Testis (tissue), 3 donors: Measurements from ENCODE around the gene PXMP2. TPM values are rescaled to one million over a fixed set of nuclear protein-coding genes. Genes with fewer than 3 reads are reported as not detected.

Experiments used
- DNase-seq: peaks from one replicate; pipeline ENCODE4 v3.0.0-alpha.2; 2019
- H3K27ac ChIP-seq, 2 donors: fragments of 200-600 bp; sonication (generic); one replicate each; pipeline ENCODE4 v1.5.1; 2019
- H3K27me3 ChIP-seq: fragments of 200-600 bp; sonication (generic); one replicate; pipeline ENCODE4 v1.5.1; 2019
- H3K36me3 ChIP-seq: fragments of 200-600 bp; sonication (generic); one replicate; pipeline ENCODE4 v1.5.1; 2017; ENCODE audit warnings: low read depth; ENCODE audit errors: missing control alignments
- H3K4me1 ChIP-seq: fragments of 200-600 bp; sonication (generic); one replicate; pipeline ENCODE4 v1.5.1; 2019
- H3K4me3 ChIP-seq, 2 donors: fragments of 200-600 bp; sonication (generic); one replicate each; pipeline ENCODE4 v1.5.1; 2017 to 2019
- H3K9me3 ChIP-seq: fragments of 200-600 bp; sonication (generic); one replicate; pipeline ENCODE4 v1.5.1; 2017
- CTCF ChIP-seq, 3 experiments: fragments of 450-650 bp in 2 of 3; fragments of 200-600 bp in 1 of 3; sonication (generic) in 1 of 3; IDR thresholded peaks; one replicate each; pipeline ENCODE4 v1.5.1; 2016 to 2019; ENCODE audit warnings: antibody characterized with exemption in 3 of 3, mild to moderate bottlenecking in 2 of 3, moderate library complexity in 1 of 3
- POLR2A ChIP-seq: fragments of 450-650 bp; IDR thresholded peaks from one replicate; pipeline ENCODE4 v1.6.1; 2017; ENCODE audit warnings: antibody characterized with exemption, mild to moderate bottlenecking, moderate library complexity
- WGBS, 2 donors: methylation state at CpG; one replicate each; pipeline ENCODE4 v1.1.5; 2018; 5-methylcytosine and 5-hydroxymethylcytosine counted together
- intact Hi-C: fragments of 100-400 bp; cut with DNase I; formaldehyde crosslinking; loops from one replicate; pipeline ENCODE4 v1.15.1; 2023; ENCODE audit warnings: low total_unique reads
- polyA plus RNA-seq: library from polyadenylated mRNA; stranded (reverse); fragments of 350-450 nt; fragmentation: Illumina TruSeq; extraction: RNeasy Lipid Tissue Mini Kit (QIAGEN cat#74804); gene quantifications from one replicate; pipeline ENCODE4 v1.2.3, GENCODE V29; 2014; ENCODE audit warnings: low read depth, low replicate concordance; ENCODE audit not compliant: insufficient read depth
- total RNA-seq, 2 donors: library from RNA; depleted of rRNA; stranded (reverse); fragments of >200 nt; gene quantifications; one replicate each; pipeline ENCODE4 v1.2.3, GENCODE V29; 2016

PXMP2 gene
- total and polyA plus RNA-seq, 3 donors from 2014 or later: 13.5 to 26.5 (median 16.0) TPM

GRCh38 chr12:132702640-132703039 is 15.3 kb downstream of the PXMP2 start:
- intact Hi-C loops: no loop called here
- no peaks in the 10 kb centered on the region for H3K27me3 ChIP-seq
- TF ChIP-seq CTCF (IDR thresholded peaks at IDR 0.05): no peak
- H3K27ac ChIP-seq: no peak overlapping the region
- H3K36me3 ChIP-seq: no peaks in the 10 kb centered on the region
- no peak for DNase-seq
- no peaks in the 10 kb centered on the region for H3K4me1 ChIP-seq
- WGBS, 2 donors: 70 to 71% methylated on average over 2 to 4 of the region's 4 CpGs
- H3K9me3 ChIP-seq: no peaks in the 10 kb centered on the region
- no peak overlapping the region for H3K4me3 ChIP-seq

- DNase-seq: no peak
- Histone ChIP-seq H3K36me3 (no peaks in the 10 kb centered on the region), H3K27ac (no peak overlapping the region), H3K4me1 (no peaks in the 10 kb centered on the region), H3K4me3 (no peak overlapping the region), H3K9me3 (no peaks in the 10 kb centered on the region), H3K27me3 (no peaks in the 10 kb centered on the region)
- intact Hi-C loops: no loop called here
- TF ChIP-seq POLR2A (no peak), CTCF (IDR thresholded peaks at IDR 0.05) (no peak)
- WGBS, 2 donors: 92% methylated on average over 9 of the region's 9 CpGs
Observed at GRCh38 chr12:132703641-132704040, 16.3 kb downstream of the PXMP2 start.

GRCh38 chr12:132707241-132707640 is 19.9 kb downstream of the PXMP2 start:
- H3K27me3 ChIP-seq: no peaks in the 10 kb centered on the region
- no peak for TF ChIP-seq POLR2A
- TF ChIP-seq CTCF (IDR thresholded peaks at IDR 0.05): no peak
- H3K27ac ChIP-seq: no peak overlapping the region
- WGBS, 2 donors: 94% methylated on average over 6 of the region's 6 CpGs
- DNase-seq: no peak
- no peaks in the 10 kb centered on the region for H3K36me3 ChIP-seq
- intact Hi-C loops: no loop called here
- H3K4me1 ChIP-seq: peaks cover 13% of the 10 kb centered on the region
- no peaks in the 10 kb centered on the region for H3K9me3 ChIP-seq
- no peak overlapping the region for H3K4me3 ChIP-seq

- Histone ChIP-seq H3K9me3 (no peaks in the 10 kb centered on the region), H3K27me3 (no peaks in the 10 kb centered on the region), H3K4me3 (no peak overlapping the region), H3K4me1 (peaks cover 13% of the 10 kb centered on the region), H3K27ac (no peak overlapping the region), H3K36me3 (no peaks in the 10 kb centered on the region)
- DNase-seq: no peak
- intact Hi-C loops: no loop called here
- 68 to 75% methylated on average over 2 of the region's 2 CpGs for WGBS, 2 donors
- TF ChIP-seq POLR2A (no peak), CTCF (IDR thresholded peaks at IDR 0.05) (no peak)
Observed at GRCh38 chr12:132708150-132708549, 20.8 kb downstream of the PXMP2 start.

GRCh38 chr12:132710043-132710404 is 22.6 kb downstream of the PXMP2 start:
- no peaks in the 10 kb centered on the region for H3K36me3 ChIP-seq
- intact Hi-C loops: no loop called here
- H3K4me1 ChIP-seq: peaks cover 13% of the 10 kb centered on the region
- 0 to 1% methylated on average over 7 to 23 of the region's 26 CpGs for WGBS, 2 donors
- H3K27ac ChIP-seq: peak overlapping the region; percentile 86 to 88
- peak overlapping the region; percentile 81 to 88 for H3K4me3 ChIP-seq
- DNase-seq: peak; percentile 46
- no peaks in the 10 kb centered on the region for H3K9me3 ChIP-seq
- no peaks in the 10 kb centered on the region for H3K27me3 ChIP-seq
- TF ChIP-seq CTCF (IDR thresholded peaks at IDR 0.05) (no peak), POLR2A (no peak)
